Ectodermal cell (in vitro differentiated cells): Measurements from ENCODE around the gene SAYSD1.
"Not testable (repeated sequence)": the region's sequence is repeated elsewhere in the genome, so short reads cannot be mapped to it uniquely, and the experiment has no call there.

Experiments used
- H3K27ac ChIP-seq: 2 replicates; pipeline ENCODE4 v1.7.0; 2013; ENCODE audit warnings: mild to moderate bottlenecking, low read depth, low read length; ENCODE audit not compliant: insufficient read depth, poor library complexity, severe bottlenecking
- H3K27me3 ChIP-seq: 2 replicates; pipeline ENCODE4 v1.7.0; 2013; ENCODE audit warnings: mild to moderate bottlenecking, low read length; ENCODE audit not compliant: insufficient read depth, control insufficient read depth, poor library complexity, severe bottlenecking
- H3K36me3 ChIP-seq: one replicate; pipeline ENCODE4 v1.7.0; 2013; ENCODE audit warnings: low read length; ENCODE audit not compliant: control insufficient read depth, insufficient read depth
- H3K4me1 ChIP-seq: one replicate; pipeline ENCODE4 v1.7.0; 2013; ENCODE audit warnings: low read length; ENCODE audit not compliant: control insufficient read depth, insufficient read depth
- H3K4me3 ChIP-seq: 2 replicates; pipeline ENCODE4 v1.7.0; 2013; ENCODE audit warnings: low read depth, low read length, control low read depth; ENCODE audit not compliant: insufficient read depth
- H3K9me3 ChIP-seq: 2 replicates; pipeline ENCODE4 v1.7.0; 2013; ENCODE audit warnings: mild to moderate bottlenecking, low read length, moderate library complexity; ENCODE audit not compliant: control insufficient read depth
- WGBS, 2 experiments: methylation state at CpG; one replicate each; pipeline ENCODE4 v1.1.7; 2013; ENCODE audit warnings: missing lambda C conversion rate in 2 of 2; 5-methylcytosine and 5-hydroxymethylcytosine counted together

Gene SAYSD1

DNA sequence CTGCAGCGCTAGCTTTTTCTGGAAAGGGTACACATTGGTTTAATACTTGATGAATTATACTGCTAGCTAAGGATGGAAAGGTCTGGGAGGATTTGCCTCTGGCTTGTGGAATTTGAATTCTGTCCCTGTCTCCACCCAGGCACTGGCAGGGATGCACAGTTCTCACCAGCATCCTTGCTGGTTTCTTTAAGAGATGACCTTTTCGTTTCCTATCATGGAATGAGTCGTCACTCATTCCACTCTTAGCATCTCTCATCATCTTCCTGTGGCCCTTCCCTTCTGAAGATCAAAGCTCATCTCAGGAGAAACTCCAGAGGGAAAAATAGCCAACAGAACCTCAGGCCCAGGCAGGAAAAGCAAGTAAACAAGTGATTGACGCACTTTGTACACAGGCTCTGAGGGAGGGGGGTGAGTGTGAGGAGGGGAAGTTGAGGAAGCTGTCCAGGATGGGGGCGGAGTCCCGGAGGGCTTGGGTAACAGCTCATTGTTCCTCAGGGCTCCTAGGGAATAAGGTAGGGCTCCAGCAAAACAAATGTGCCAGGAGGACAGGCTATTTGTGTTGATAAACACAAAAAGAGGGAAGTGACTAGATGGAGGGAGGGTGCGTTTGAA lies 25.7 kb upstream of the SAYSD1 start:
- 85 to 86% methylated on average over 7 of the region's 7 CpGs for WGBS, 2 experiments
- H3K9me3 ChIP-seq = no peaks in the 10 kb centered on the region
- H3K4me1 ChIP-seq = no peaks in the 10 kb centered on the region
- no peak overlapping the region for H3K27ac ChIP-seq
- H3K36me3 ChIP-seq = no peaks in the 10 kb centered on the region
- no peak overlapping the region for H3K4me3 ChIP-seq
- no peaks in the 10 kb centered on the region for H3K27me3 ChIP-seq

DNA sequence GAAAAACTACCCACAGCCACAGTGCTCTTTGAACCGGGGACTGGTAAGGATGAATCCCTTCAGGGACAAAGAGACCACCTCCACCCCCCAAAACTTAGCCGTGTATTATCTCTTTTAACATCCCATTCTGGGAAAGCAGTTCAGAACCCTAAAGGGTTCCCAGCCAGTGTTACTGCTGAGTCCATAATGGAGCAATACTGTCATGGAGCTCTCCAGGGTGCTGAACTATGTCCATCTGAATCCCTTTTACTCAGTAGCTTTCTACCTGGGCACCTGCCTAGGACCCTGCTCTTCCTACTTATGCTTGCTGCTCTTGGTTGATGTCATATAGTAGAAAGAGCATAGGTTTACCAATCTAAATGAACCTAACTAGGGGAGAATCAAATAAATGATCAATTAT lies 22.3 kb upstream of the SAYSD1 start:
- Histone ChIP-seq H3K4me3 (no peak overlapping the region), H3K4me1 (no peaks in the 10 kb centered on the region)
- WGBS, 2 experiments = 53 to 56% methylated on average over 2 of the region's 2 CpGs

DNA sequence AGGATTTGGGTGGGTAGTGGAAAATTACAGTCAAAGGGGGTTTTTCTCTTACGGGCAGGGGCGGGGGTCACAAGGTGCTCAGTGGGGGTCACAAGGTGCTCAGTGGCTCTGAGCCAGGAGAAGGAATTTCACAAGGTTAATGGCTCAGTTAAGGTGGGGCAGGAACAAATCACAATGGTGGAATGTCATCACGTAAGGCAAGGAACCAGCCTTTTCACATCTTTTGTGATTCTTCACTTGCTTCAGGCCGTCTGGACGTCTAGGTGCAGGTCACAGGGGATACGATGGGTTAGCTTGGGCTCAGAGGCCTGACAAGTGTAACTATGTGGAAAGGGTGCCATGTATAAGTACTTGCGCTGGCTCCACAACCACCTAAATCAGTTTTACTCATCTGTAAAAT lies 21.2 kb upstream of the SAYSD1 start:
- 83% methylated on average over 7 of the region's 7 CpGs for WGBS, 2 experiments
- H3K27ac ChIP-seq, H3K4me3 ChIP-seq, H3K27me3 ChIP-seq, H3K4me1 ChIP-seq, H3K9me3 ChIP-seq, H3K36me3 ChIP-seq: not testable (repeated sequence)

More for the DNA sequence above, 22.3 kb upstream of the SAYSD1 start:
- no peaks in the 10 kb centered on the region for H3K36me3 ChIP-seq
- no peaks in the 10 kb centered on the region for H3K27me3 ChIP-seq
- H3K9me3 ChIP-seq = no peaks in the 10 kb centered on the region
- H3K27ac ChIP-seq = no peak overlapping the region

DNA sequence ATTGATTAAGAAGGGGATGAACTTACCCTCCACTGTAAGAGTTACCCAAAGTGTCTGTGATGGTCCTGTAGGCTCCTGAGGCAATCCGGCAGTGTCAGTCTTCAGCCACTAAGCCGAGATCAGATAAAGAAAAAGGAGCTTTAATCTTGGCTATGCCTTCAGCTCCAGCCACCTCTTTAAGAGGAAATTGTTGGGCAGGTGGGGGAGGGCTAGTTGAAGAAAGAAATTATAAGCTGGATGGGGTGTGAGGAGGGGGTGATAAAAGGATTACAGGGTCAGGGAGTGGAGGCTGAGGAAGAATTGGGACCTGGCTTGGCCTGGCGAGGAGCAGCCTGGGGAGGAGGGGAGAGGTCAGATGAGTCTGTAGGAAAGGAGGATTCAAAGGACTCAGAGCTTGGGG lies 19.8 kb upstream of the SAYSD1 start:
- not testable (repeated sequence) for H3K27ac ChIP-seq, H3K27me3 ChIP-seq, H3K9me3 ChIP-seq, H3K36me3 ChIP-seq, H3K4me1 ChIP-seq, H3K4me3 ChIP-seq
- WGBS, 2 experiments = 80 to 85% methylated on average over 3 of the region's 3 CpGs

DNA sequence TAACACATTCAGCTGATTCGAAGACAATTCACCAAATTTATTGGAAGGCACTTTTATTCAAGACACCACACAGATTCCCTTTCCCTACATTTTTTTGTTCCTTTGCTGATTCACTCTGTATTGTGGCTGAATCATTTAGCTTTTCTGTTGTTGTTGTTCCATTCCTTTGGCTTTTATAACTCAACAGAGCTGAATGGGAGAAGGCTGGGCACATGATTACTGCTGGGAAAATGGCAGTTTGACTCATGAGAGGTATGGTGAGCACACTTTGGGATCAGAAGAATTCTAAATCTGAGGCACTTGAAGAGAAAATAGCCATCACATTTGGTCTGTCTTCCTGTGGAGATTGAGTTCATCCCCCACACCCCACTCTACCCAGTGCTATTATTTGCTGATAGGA lies 15.7 kb upstream of the SAYSD1 start:
- H3K27me3 ChIP-seq = no peaks in the 10 kb centered on the region
- H3K27ac ChIP-seq = no peak overlapping the region
- 88% methylated on average over 1 of the region's 1 CpG for WGBS, 2 experiments
- no peaks in the 10 kb centered on the region for H3K36me3 ChIP-seq
- no peaks in the 10 kb centered on the region for H3K4me1 ChIP-seq
- no peak overlapping the region for H3K4me3 ChIP-seq
- H3K9me3 ChIP-seq = no peaks in the 10 kb centered on the region

DNA sequence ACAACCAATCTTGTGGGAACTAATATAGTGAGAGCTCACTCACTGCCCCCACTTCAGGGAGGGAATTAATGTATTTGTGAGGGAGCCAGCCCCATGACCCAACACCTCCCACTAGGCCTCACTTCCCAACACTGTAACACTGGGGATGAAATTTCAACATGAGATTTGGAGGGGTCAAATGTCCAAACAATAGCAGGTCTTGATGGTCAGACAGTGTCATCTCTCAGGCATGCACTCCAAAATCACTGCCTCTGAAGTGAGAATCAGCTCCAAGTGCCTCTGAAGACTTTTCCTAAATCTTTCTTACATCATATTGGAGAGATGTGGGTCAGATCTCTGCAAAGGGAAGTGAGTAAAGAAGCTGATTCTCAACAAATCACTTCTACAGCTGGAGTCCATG lies 13.8 kb upstream of the SAYSD1 start:
- Histone ChIP-seq H3K4me1 (no peaks in the 10 kb centered on the region), H3K27me3 (no peaks in the 10 kb centered on the region), H3K4me3 (no peak overlapping the region), H3K27ac (no peak overlapping the region), H3K36me3 (no peaks in the 10 kb centered on the region), H3K9me3 (no peaks in the 10 kb centered on the region)

DNA sequence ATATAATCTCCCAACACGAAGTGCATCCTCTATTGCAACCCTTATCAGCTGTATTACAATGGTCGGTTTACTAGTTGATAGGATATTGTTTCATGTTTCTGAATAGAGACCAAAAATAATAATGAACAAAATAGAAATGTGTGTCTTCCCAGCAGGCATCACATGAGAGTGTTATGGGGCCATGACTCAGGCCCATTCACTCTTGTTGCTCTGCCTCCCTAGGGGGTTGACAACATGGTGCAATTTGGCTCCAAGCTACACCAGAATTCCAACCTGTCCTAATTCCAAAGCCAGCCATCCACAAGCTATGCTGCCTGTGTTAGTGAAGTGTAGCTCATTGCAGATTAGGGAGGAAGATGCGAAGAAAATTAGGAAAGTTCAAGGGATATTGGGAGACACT lies 13.1 kb upstream of the SAYSD1 start:
- no peak overlapping the region for H3K27ac ChIP-seq
- H3K27me3 ChIP-seq = no peaks in the 10 kb centered on the region
- no peaks in the 10 kb centered on the region for H3K36me3 ChIP-seq
- H3K4me3 ChIP-seq = no peak overlapping the region
- 94% methylated on average over 3 of the region's 3 CpGs for WGBS, 2 experiments
- H3K9me3 ChIP-seq = no peaks in the 10 kb centered on the region
- no peaks in the 10 kb centered on the region for H3K4me1 ChIP-seq

DNA sequence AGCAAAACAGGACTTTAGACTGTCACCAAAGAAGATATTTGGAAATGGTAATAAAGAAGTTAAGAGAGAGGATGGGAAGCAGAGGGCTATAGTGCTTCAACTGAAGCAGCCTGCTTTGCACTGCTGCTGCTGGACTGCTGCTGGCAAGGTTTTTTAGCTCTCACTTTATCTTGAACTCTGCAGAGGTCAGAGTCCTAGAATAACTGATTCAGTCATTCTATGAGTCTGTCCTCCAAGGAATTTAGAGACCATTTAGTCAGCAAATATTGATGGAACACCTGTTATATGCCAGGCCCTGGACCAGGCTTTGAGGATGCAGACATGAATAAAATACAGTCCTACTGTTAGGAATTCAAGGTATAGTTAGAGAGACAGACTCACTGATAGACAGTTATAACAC lies 9.1 kb upstream of the SAYSD1 start:
- Histone ChIP-seq H3K27me3 (no peaks in the 10 kb centered on the region), H3K36me3 (no peaks in the 10 kb centered on the region), H3K4me3 (no peak overlapping the region), H3K4me1 (no peaks in the 10 kb centered on the region), H3K27ac (no peak overlapping the region), H3K9me3 (no peaks in the 10 kb centered on the region)

DNA sequence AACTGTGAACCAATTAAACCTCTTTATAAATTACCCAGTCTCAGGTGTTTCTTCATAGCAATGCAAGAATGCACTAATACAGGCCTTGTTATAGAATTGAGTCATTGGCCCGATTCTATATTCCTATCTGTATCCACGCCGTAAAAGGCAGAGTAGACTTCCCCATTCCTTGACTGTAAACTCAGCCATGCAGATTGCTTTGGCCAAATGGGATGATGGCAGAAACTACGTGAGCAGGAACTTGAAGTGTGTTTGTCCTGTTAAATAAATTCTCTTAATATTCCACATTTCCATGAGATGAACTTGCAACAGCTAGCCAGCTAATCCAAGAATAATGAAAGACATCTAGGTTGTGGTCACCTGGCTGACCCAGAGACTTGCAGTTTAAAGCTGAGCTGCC lies 3.9 kb upstream of the SAYSD1 start:
- WGBS, 2 experiments = 97 to 98% methylated on average over 3 to 4 of the region's 4 CpGs
- peaks cover 5% of the 10 kb centered on the region for H3K4me1 ChIP-seq
- no peak overlapping the region for H3K4me3 ChIP-seq
- H3K36me3 ChIP-seq = no peaks in the 10 kb centered on the region
- H3K27me3 ChIP-seq = peaks cover 6% of the 10 kb centered on the region
- H3K9me3 ChIP-seq = no peaks in the 10 kb centered on the region
- H3K27ac ChIP-seq = no peak overlapping the region

DNA sequence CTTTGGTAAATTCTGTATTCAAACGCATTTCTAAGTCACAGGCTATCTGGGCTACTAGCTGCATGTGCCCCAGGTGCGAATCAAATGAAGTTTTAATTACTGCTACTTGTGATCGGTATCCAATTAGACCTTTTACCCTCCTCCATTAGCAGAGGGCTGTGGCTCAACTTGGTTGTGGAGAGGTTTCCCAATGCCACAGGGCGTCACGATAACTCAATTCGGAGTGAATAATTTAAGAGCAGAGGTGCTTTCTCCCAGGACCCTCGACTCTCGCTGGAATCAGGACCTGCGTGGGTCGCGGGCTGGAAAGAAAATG lies 640 bp downstream of the SAYSD1 start:
- WGBS, 2 experiments = 1% methylated on average over 11 of the region's 11 CpGs
- peaks cover 12% of the 10 kb centered on the region for H3K27me3 ChIP-seq
- peaks cover 7% of the 10 kb centered on the region for H3K36me3 ChIP-seq
- H3K27ac ChIP-seq = no peak overlapping the region
- no peaks in the 10 kb centered on the region for H3K9me3 ChIP-seq
- peak overlapping the region; percentile 75 for H3K4me3 ChIP-seq
- H3K4me1 ChIP-seq = peaks cover 5% of the 10 kb centered on the region

DNA sequence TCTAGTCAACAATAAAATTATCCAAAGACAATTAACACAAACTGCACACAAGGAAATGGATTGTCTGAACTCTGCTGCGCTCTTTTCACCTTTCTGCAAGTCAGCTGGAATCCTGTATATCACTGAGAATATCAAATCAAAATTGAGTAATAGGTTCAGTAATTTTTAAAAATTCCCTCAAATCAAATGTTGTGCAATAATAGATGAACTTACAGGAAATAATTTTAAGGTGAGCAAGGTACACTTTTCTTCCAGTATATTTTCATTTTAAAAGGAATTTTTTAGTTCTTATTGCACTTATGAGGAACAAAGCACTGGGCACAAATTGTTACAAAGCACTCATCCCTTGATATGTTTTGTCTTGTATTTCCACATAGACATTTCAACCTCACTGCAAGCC lies 1.2 kb downstream of the SAYSD1 start:
- Histone ChIP-seq H3K9me3 (no peaks in the 10 kb centered on the region), H3K27me3 (peaks cover 12% of the 10 kb centered on the region), H3K4me1 (peaks cover 5% of the 10 kb centered on the region), H3K27ac (no peak overlapping the region), H3K36me3 (peaks cover 12% of the 10 kb centered on the region), H3K4me3 (peak overlapping the region; percentile 75)
- 83 to 89% methylated on average over 1 of the region's 1 CpG for WGBS, 2 experiments
